IPS-NIHi7 (cell line): Measurements from ENCODE around the gene HP1BP3.

Source experiments
- DNase-seq: peaks from one replicate; pipeline ENCODE4 v3.0.0; 2012; ENCODE audit warnings: mixed read lengths; ENCODE audit errors: extremely low spot score

HP1BP3 gene

GRCh38 chr1:20711285-20712214 is 75.6 kb downstream of the HP1BP3 start:
- no peak for DNase-seq

- DNase-seq = no peak
Observed at GRCh38 chr1:20710469-20711284, 76.4 kb downstream of the HP1BP3 start.

DNA sequence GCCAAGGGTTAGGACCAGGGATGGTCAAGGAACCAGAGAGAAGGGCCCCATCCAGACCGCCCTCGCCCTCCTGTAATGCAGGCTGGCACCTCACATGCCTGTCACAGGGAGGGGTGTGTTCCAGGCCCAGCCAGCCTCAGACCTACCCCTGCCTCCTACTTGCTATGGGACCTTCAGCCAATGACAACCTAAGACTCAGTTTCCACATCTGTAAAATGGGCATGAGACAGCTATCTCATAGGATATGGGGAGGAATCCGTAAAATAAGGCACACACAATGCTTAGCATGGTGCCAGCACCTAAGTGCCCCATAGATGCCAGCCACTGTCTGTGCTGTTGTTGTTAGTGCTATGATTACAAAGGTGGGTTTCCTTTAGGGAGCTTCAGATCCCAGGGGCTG is 77.2 kb downstream of the HP1BP3 start:
- no peak for DNase-seq

DNA sequence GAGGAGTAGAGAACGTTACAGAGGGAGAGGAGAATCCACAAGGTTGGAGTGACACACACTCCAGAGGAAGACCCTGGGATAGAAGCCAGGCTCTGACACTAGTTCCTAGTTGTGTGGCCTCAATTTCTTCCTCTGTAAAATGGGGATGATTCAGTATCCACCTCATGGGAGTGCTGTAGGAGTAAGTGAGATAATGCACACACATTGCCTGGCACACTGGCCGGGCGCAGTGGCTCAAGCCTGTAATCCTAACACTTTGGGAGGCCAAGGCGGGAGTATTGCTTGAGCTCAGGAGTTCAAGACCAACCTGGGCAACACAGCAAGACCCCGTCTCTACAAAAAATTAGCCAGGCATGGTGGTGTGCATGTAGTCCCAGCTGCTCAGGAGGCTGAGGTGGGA is 78.2 kb downstream of the HP1BP3 start:
- DNase-seq = no peak

DNA sequence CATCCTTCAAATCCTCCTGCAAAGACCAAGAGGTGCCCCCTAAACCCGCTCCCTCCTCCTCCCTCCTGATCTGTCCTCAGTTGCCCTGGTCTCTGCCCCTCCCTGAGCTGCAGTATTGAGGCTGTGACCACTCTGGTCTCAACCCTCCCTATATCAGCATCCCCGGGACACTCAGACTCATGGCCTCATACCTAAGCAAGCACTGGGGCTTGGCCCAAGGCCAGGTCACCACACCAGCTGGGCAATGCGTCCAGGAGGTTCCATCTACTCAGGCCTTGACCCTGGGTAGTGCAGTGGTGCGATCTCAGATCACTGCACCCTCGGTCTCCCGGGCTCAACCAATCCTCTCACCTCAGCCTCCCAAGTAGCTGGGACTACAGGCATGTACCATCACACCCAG is 79.0 kb downstream of the HP1BP3 start:
- no peak for DNase-seq

DNA sequence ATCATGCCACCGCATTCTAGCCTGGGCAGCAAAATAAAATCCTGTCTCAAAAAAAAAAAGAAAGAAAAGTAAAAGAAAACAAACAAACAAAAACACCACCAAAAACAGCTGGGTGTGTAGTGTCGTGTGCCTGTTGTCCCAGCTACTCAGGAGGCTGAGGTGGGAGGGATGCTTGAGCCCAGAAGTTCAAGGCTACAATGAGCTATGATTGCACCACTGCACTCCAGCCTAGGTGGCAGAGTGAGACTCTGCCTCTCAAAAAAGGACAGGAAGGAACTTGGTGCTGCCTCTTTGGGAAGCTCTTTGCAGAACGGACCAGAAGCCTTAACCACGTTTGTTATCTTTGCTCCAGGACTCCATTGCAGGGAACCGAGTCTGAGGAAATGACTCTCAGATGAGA is 80.3 kb downstream of the HP1BP3 start:
- DNase-seq = no peak

GRCh38 chr1:20705203-20705755 is 81.8 kb downstream of the HP1BP3 start:
- no peak for DNase-seq

GRCh38 chr1:20704390-20705202 is 82.5 kb downstream of the HP1BP3 start:
- DNase-seq = no peak

DNA sequence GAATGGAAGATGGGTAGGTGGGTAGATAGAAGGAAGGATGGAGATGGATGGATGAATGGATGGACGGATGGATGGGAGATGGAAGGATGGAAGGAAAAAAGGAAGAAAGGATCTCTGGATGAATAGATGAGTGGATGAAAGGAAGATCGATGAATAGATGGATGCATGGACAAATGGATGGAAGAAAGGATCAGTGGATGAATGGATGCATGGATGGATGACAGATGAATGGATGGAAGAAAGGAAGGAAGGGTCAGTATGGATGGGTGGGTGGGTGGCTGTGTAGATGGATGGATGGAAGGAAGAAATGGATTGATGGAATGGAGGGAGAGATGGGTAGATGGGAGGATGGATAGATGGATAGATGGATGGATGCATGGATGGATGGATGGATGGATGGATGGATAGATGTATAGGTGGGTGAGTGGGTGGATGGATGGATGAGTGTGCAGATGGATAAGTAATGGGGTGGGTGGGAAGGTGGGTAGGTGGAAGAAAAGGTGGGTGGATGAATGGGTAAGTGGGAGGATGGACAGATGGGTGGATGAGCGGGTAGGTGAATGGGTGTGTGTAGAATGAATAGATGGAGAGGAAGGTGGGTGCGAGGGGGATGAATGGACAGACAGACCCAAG is 83.9 kb downstream of the HP1BP3 start:
- no peak for DNase-seq

- no peak for DNase-seq
Observed at GRCh38 chr1:20702416-20702815, 84.7 kb downstream of the HP1BP3 start.

DNA sequence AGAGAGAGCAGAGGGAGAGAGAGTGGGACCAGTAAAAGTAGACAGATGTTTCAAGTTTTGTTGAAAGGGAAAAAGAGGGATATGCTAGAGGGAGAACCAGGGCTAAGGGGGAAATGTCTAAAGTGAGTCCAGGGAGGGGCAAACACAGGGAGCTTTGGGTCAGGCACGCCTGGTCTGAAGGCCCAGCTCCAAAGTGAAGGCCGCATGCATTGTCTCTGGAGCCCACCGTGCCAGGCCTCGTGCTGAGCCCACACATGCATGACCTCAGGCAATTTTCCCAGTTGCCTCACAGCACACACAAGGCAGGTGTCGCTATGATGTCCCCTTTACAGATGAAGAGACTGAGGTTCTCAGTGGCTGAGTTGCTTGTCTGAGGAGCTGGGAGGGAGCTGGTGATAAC is 85.3 kb downstream of the HP1BP3 start:
- DNase-seq = no peak

DNA sequence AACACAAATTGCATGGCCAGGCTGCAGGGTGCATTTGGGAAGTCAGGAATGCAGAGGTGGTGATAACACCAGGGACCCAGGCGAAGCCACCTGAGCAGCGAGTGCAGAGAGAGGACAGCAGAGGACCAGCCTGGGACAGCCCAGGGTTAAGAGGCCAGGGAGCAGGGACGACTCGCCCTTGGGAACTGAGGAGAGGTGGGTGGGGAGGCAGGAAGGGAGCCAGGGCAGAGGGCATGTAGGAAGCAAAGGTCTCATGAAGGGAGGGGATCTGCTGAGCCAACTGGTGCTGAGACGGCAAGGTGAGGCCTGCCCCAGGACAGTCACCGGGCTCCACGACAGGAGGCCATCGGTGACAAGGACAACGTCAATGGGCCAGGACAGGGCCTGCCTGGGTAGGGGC is 85.7 kb downstream of the HP1BP3 start:
- DNase-seq = no peak

DNA sequence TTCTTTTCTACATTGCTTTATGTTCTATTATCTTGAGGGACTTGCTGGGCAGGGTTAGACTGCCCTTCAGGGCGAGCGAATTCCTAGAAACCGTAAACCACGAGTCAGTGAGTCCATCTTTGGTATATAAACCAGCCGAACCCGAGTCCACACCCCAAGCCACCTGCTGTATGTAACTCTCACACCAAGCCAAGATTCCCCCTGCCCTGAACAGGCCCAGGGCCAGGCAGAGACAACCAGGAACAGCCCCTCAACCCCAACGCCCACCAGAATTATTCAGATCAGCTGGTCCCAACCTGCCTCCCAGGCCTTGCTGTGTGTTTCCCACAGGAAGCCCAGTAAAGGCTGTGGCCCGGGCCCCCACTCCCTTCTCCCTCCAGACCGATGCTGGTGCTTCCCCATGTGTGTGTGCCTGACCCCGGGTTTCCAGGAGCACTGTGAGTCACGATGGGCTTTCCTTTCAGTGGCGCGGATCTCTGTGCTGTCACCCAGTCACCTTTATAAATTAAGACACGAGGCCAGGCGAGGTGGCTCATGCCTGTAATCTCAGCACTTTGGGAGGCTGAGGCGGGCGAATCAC is 86.4 kb downstream of the HP1BP3 start:
- no peak for DNase-seq

DNA sequence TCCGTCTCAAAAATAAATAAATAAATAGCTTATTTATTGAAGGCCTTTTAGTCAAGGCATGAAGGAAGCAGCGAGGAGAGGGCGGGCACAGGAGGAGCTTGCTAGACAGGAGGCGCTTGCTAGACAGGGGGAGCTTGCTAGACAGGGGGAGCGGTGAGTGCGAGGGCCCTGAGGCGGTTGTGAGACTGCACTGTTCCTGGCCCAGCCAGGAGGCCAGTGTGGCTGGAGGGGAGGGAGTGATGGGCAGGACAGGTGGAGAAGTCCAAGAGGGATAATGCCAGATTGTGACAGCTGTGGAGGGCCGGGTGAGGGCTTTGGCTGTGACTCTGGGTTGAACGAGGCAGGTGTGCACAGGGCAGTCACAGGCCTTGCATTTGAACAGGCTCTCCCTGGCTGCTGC is 87.5 kb downstream of the HP1BP3 start:
- DNase-seq = no peak

DNA sequence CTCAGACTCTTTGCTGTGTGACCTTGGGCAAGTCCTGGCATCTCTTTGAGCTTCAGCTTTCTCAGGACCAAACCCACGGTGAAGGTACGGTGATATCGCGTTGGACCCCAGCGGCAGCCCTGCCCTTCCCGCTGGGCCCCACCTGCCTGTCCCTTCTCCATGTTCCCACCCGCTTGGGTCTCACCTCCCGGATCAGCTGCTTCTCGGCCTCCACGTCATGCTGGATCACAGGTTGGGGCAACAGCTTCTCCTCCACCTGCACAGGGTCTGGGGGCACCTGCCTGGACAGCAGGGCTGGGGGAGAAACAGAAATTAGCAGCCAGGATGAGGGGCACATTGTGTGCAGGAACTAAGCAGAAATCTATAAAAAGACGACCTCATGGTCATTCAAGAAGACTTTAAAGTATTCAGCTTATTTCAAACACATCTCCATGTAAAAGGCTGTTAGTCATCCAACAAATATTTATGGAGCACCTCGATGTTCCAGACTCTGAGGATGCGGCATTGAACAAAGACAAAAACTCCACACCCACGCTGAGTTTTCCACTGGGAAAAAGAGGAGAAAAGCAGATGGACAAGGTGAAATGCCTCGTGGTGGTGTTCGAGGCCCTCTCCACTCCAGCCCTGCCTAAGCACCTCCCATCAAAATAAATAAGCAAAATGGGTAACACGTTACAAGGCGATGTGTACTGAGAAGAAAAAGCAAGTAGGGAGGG is 88.8 kb downstream of the HP1BP3 start:
- no peak for DNase-seq

GRCh38 chr1:20697563-20697962 is 89.5 kb downstream of the HP1BP3 start:
- no peak for DNase-seq

- DNase-seq = peak; percentile 96
Observed at GRCh38 chr1:20696397-20697333, 90.4 kb downstream of the HP1BP3 start.

DNA sequence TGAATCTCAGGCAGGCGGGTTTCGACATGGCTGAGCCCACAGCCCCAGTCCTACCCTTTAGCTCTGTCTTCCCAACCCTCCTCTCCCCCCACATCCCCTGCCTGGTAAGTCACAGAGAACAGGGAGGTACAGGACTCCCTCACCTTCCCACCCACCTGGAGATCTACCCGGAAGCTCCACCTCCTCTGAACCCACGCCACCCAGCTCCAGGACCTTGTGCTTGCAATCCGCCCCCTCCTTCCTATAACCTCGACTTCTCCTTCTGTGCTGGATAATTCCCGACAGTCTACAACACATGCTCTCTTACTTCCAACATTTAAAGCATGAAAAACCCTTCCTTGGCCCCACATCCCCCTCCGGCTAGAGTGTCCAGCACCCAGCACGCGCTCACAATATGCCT is 91.6 kb downstream of the HP1BP3 start:
- no peak for DNase-seq

DNA sequence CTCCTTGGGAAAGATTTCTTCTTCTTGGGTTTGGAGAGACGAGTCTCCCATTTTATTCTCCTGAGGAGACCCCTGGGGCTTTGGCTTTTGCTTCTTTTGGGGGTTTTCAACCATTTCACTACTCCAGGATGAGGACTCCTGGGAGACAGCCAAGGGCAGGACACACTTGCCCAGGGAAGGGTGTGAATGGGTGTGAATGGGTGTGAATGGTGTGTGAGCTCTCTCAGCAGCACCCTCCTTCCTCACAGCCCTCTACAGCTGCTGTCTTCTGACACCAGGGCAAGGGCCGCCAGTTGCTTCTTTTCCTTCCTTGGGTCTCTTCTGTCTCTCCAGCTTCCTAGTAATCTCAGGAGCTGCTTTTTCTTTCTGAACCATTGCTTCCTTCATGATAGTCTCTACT is 93.5 kb downstream of the HP1BP3 start:
- DNase-seq = no peak
